Pancreas (tissue), 10 donors: ENCODE results near the gene NPTN. TPM values are rescaled to one million over a fixed set of nuclear protein-coding genes. Genes with fewer than 3 reads are reported as not detected.
A peak's percentile ranks its signal among the peaks of the same experiment; 100 is the strongest.
"Not testable (repeated sequence)": the region's sequence is repeated elsewhere in the genome, so short reads cannot be mapped to it uniquely, and the experiment has no call there.

ENCODE experiments used
- ATAC-seq, 4 donors: fragments of 200-7000 bp; cut with Tn5 transposase; one replicate each; pipeline versions ENCODE4 v1.8.0 to v1.9.1; 2020; ENCODE audit warnings: mild to moderate bottlenecking in 4 of 4, moderate library complexity in 4 of 4
- DNase-seq, 6 donors: peaks; one replicate each; pipeline ENCODE4 v3.0.0-alpha.2; 2020
- FAIRE-seq: peaks from 2 replicates; lab custom pipeline; 2012; peaks lifted over from hg19 to GRCh38; lab: Jason Lieb, UNC
- H3K27ac ChIP-seq, 4 donors: fragments of 200-600 bp; sonication (generic); 1 replicate in 3 of 4; 2 replicates in 1 of 4; pipeline versions ENCODE4 v1.5.0 to v1.8.0; 2020
- H3K27me3 ChIP-seq, 4 donors: fragments of 200-600 bp; one replicate each; pipeline ENCODE4 v1.8.0; 2021
- H3K36me3 ChIP-seq, 3 donors: fragments of 200-600 bp; sonication (generic) in 1 of 3; one replicate each; pipeline versions ENCODE4 v1.5.0 to v1.8.0; 2020 to 2021
- H3K4me1 ChIP-seq, 3 donors: fragments of 200-600 bp; one replicate each; pipeline ENCODE4 v1.8.0; 2021
- H3K4me3 ChIP-seq, 4 donors: fragments of 200-600 bp; sonication (generic) in 2 of 4; one replicate each; pipeline versions ENCODE4 v1.5.0 to v1.8.0; 2020 to 2021
- H3K9me3 ChIP-seq, 4 donors: fragments of 200-600 bp; one replicate each; pipeline ENCODE4 v1.8.0; 2021
- WGBS, 2 donors: extraction: QIAGEN DNeasy Blood & Tissue Kit; methylation state at CpG; one replicate each; pipeline ENCODE4 v1.1.7; 2013; 5-methylcytosine and 5-hydroxymethylcytosine counted together
- intact Hi-C, 3 donors: fragments of 100-400 bp; cut with DNase I; formaldehyde crosslinking; loops; one replicate each; pipeline versions ENCODE4 v1.11.1 to v1.14.2; 2022
- polyA plus RNA-seq, 2 donors: library from polyadenylated mRNA; stranded (reverse); fragments of 200-250 nt; gene quantifications; one replicate each; pipeline ENCODE4 v1.2.3, GENCODE V29; 2013
- total RNA-seq, 6 donors: library from RNA; stranded (reverse); fragmentation: NEBNext Ultra II Directional in 4 of 6; extraction: Animal tissue kit (Norgen Biotek cat#: 25700) in 4 of 6; gene quantifications; one replicate each; pipeline versions ENCODE4 v1.2.1 to v1.2.4, GENCODE V29; 2021 to 2023
- TF ChIP-seq, protein P1 (sequence below), 4 donors: fragments of 200-600 bp; sonication (generic) in 3 of 4; IDR thresholded peaks; one replicate each; pipeline versions ENCODE4 v1.5.0 to v1.8.0; 2021; ENCODE audit warnings: antibody characterized with exemption in 4 of 4
- donor health status: healthy with polysubstance abuse.
- donor health status: DM: no; HTN: no; CAD: no; lungs with moderate emphysema.
- donor health status: DM: no; HTN: no; CAD: no.
- donor health status: control.
- donor health status: control.
- donor health status: Bipolar disorder and iron deficiency.
- donor health status: DM: yes; HTN: yes; CAD: no.
- donor health status: DM: no; HTN: no; CAD: no.
- donor health status: DM: no; HTN: no; CAD: no.
- donor health status: DM: yes; HTN: yes; CAD: no.

NPTN gene
- total and polyA plus RNA-seq, 8 donors, result 16.2 to 61.9 (median 36.8) TPM

GRCh38 chr15:73583544-73583943, 49.6 kb downstream of the NPTN start:
- 93 to 99% methylated on average over 3 of the region's 3 CpGs for WGBS, 2 donors
- Histone ChIP-seq H3K36me3 (peaks cover 0 to 42% (median 6%) of the 10 kb centered on the region in 3 donors), H3K27ac (no peak overlapping the region), H3K27me3 (no peaks in the 10 kb centered on the region), H3K4me3 (no peak overlapping the region), H3K9me3 (no peaks in the 10 kb centered on the region), H3K4me1 (no peaks in the 10 kb centered on the region)
- TF ChIP-seq, protein P1, sequence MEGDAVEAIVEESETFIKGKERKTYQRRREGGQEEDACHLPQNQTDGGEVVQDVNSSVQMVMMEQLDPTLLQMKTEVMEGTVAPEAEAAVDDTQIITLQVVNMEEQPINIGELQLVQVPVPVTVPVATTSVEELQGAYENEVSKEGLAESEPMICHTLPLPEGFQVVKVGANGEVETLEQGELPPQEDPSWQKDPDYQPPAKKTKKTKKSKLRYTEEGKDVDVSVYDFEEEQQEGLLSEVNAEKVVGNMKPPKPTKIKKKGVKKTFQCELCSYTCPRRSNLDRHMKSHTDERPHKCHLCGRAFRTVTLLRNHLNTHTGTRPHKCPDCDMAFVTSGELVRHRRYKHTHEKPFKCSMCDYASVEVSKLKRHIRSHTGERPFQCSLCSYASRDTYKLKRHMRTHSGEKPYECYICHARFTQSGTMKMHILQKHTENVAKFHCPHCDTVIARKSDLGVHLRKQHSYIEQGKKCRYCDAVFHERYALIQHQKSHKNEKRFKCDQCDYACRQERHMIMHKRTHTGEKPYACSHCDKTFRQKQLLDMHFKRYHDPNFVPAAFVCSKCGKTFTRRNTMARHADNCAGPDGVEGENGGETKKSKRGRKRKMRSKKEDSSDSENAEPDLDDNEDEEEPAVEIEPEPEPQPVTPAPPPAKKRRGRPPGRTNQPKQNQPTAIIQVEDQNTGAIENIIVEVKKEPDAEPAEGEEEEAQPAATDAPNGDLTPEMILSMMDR (IDR thresholded peaks at IDR 0.05), result no peak
- FAIRE-seq (no peak), DNase-seq (no peak), ATAC-seq (no peak)
- intact Hi-C loops, result no loop called here

GRCh38 chr15:73582851-73583379, 50.3 kb downstream of the NPTN start:
- H3K36me3 ChIP-seq, result peaks cover 0 to 36% (median 6%) of the 10 kb centered on the region in 3 donors
- no peaks in the 10 kb centered on the region for H3K27me3 ChIP-seq
- ATAC-seq (no peak), FAIRE-seq (no peak), DNase-seq (no peak)
- H3K27ac ChIP-seq, result no peak overlapping the region
- WGBS, 2 donors, result 90 to 97% methylated on average over 6 of the region's 6 CpGs
- H3K4me3 ChIP-seq, result no peak overlapping the region
- no peaks in the 10 kb centered on the region for H3K9me3 ChIP-seq
- intact Hi-C loops, result no loop called here
- no peaks in the 10 kb centered on the region for H3K4me1 ChIP-seq
- TF ChIP-seq, protein P1 (IDR thresholded peaks at IDR 0.05), result no peak

DNA sequence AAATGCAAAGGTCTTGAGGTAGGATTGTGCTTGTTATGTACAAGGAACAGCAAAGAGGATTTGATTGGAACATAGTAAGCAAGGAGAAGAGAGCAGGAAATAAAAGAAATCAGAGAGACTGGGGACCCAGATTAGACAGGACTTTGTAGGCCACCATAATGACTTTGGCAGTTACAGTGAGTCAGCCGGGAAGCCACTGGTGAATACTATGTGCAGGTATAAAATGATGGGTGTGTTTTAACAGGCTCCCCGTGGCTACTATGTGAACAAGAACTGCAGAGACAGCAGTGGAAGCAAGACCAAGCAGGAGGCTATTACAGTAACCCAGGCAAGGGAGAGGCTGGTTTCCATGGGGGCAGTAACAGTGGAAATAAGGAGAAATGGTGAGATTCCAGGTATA, 55.2 kb downstream of the NPTN start:
- FAIRE-seq (no peak), DNase-seq (no peak), ATAC-seq (no peak)
- intact Hi-C loops, result no loop called here
- 87 to 93% methylated on average over 2 of the region's 2 CpGs for WGBS, 2 donors
- TF ChIP-seq, protein P1 (IDR thresholded peaks at IDR 0.05), result no peak
- H3K4me1 ChIP-seq, result no peaks in the 10 kb centered on the region
- no peak overlapping the region for H3K27ac ChIP-seq
- H3K27me3 ChIP-seq, result no peaks in the 10 kb centered on the region
- H3K36me3 ChIP-seq, result peaks cover 0 to 16% (median 4%) of the 10 kb centered on the region in 3 donors
- no peaks in the 10 kb centered on the region for H3K9me3 ChIP-seq
- H3K4me3 ChIP-seq, result no peak overlapping the region

DNA sequence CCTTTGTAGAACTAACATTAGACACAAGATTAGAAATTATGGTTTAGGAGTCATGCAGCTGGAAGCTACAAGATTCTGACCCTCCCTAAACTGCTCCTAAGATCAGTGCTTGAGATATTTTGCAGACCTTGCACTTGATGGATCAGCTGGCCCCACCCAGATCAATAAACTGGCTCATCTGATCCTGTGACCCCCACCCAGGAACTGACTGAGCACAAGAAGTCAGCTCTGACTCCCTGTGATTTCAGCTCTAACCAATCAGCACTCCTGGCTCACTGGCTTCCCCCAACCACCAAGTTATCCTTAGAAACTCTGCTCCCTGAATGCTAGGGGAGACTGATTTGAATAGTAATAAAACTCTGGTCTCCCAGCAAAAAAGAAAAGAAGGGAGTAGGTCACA, 55.6 kb downstream of the NPTN start:
- not testable (repeated sequence) for FAIRE-seq, H3K27ac ChIP-seq

GRCh38 chr15:73575636-73576247, 57.4 kb downstream of the NPTN start:
- no peak overlapping the region for H3K4me3 ChIP-seq
- FAIRE-seq (no peak), ATAC-seq (peak in 3 of 4 donors; percentile 30 to 75 (median 36)), DNase-seq (peak in 3 of 6 donors; percentile 12 to 44 (median 27))
- TF ChIP-seq, protein P1 (IDR thresholded peaks at IDR 0.05), result no peak
- no peak overlapping the region for H3K27ac ChIP-seq
- WGBS, 2 donors, result 60 to 65% methylated on average over 3 of the region's 3 CpGs
- H3K4me1 ChIP-seq, result peaks cover 0 to 17% (median 4%) of the 10 kb centered on the region in 3 donors
- no peaks in the 10 kb centered on the region for H3K27me3 ChIP-seq
- H3K36me3 ChIP-seq, result peaks cover 0 to 13% (median 4%) of the 10 kb centered on the region in 3 donors
- no peaks in the 10 kb centered on the region for H3K9me3 ChIP-seq
- intact Hi-C loops, result no loop called here

More for the DNA sequence above, 55.6 kb downstream of the NPTN start:
- intact Hi-C loops, H3K4me1 ChIP-seq, DNase-seq, H3K4me3 ChIP-seq, H3K9me3 ChIP-seq, H3K27me3 ChIP-seq, ATAC-seq: not testable (repeated sequence)
- H3K36me3 ChIP-seq, result peaks cover 0 to 12% (median 4%) of the 10 kb centered on the region in 3 donors
